Posterior vena cava (tissue), 2 donors: ENCODE results near the gene SENP8. TPM values are rescaled to one million over a fixed set of nuclear protein-coding genes. Genes with fewer than 3 reads are reported as not detected.

Experiments
- DNase-seq: peaks from one replicate; pipeline ENCODE4 v3.0.0-alpha.2; 2020; ENCODE audit warnings: low spot score
- intact Hi-C, 2 donors: fragments of 100-400 bp; cut with DNase I; formaldehyde crosslinking; loops; one replicate each; pipeline versions ENCODE4 v1.14.1 to v1.14.2; 2022 to 2023
- total RNA-seq, 2 donors: library from RNA; stranded (reverse); fragmentation: NEBNext Ultra II Directional; extraction: Animal tissue kit (Norgen Biotek cat#: 25700); gene quantifications; one replicate each; pipeline ENCODE4 v1.2.1, GENCODE V29; 2021
- donor health status: DM: yes; HTN: yes; CAD: no.
- donor health status: DM: yes; HTN: yes; CAD: no.

SENP8 gene
- total RNA-seq, 2 donors from 2014 or later, result 1.9 to 2.3 TPM

- intact Hi-C loops, result no loop called here
- no peak for DNase-seq
These were observed 71.2 kb downstream of the SENP8 start for GRCh38 chr15:72189250-72189902.

- no peak for DNase-seq
- intact Hi-C loops, result no loop called here
These were observed 74.2 kb downstream of the SENP8 start for GRCh38 chr15:72192416-72192815.

Other genes starting within 250 kb of the SENP8 start
- gene MYO9A, start 253 bp upstream of the SENP8 start, total RNA-seq, result 10 to 100 TPM; 61.4 to 68.2 TPM
- gene GRAMD2A, start 79.4 kb downstream of the SENP8 start, total RNA-seq, result under 1 TPM in 1 of 2 donors, not detected in 1; 0.10 TPM
- 100 to 1,000 TPM; 554 to 783 TPM for gene PKM, start 112.8 kb downstream of the SENP8 start, total RNA-seq
- 10 to 100 TPM; 37.6 to 57.0 TPM for gene PARP6, start 154.2 kb downstream of the SENP8 start, total RNA-seq
- 1 to 10 TPM in 1 of 2 donors, under 1 TPM in 1; 0.76 to 1.6 TPM for gene CELF6, start 201.8 kb downstream of the SENP8 start, total RNA-seq